Measurements from ENCODE around the gene POLR1H. TPM values are rescaled to one million over a fixed set of nuclear protein-coding genes. Genes with fewer than 3 reads are reported as not detected.

The POLR1H gene
- total and polyA plus RNA-seq, 2 experiments from 2014 or later: 28.1 to 93.6 TPM

- TF ChIP-seq ZNF462 (CRISPR knock-in tag; IDR thresholded peaks at IDR 0.05): no peak
Measured at GRCh38 chr6:30092852-30093543, 31.9 kb downstream of the POLR1H start (continued).

- Mint-ChIP-seq H3K4me3 (no peak overlapping the region), H3K36me3 (ENCODE audit: low read depth) (no peaks in the 10 kb centered on the region), H3K27ac (no peak overlapping the region), H3K4me1 (peaks cover 5% of the 10 kb centered on the region; the same call in 2 of the 3 replicates), H3K9me3 (no peaks in the 10 kb centered on the region), H3K27me3 (ENCODE audit: insufficient read depth, low read depth, poor library complexity) (peaks cover 31% of the 10 kb centered on the region)
- H3K36me3 ChIP-seq (ENCODE audit: insufficient read depth): no peaks in the 10 kb centered on the region
- H3F3A ChIP-seq (replicated peaks; ENCODE audit: low read depth): no peaks in the 10 kb centered on the region
- DNase-seq (ENCODE audit: low spot score): no peak
- H3K4me3 ChIP-seq: no peak overlapping the region
- no peak overlapping the region for H3K4me2 ChIP-seq
- no peak for ATAC-seq
- H3K27ac ChIP-seq (ENCODE audit: low read depth): no peak overlapping the region
- H2AFZ ChIP-seq: no peak overlapping the region
- no peaks in the 10 kb centered on the region for H3K79me2 ChIP-seq (replicated peaks; ENCODE audit: insufficient read depth)
- no peaks in the 10 kb centered on the region for H3K9me2 ChIP-seq (ENCODE audit: insufficient read depth)
- no peaks in the 10 kb centered on the region for H4K20me1 ChIP-seq (replicated peaks; ENCODE audit: insufficient read depth)
- peaks cover 79% of the 10 kb centered on the region for H3K27me3 ChIP-seq (ENCODE audit: insufficient read depth)
- no peaks in the 10 kb centered on the region for H3K4me1 ChIP-seq (ENCODE audit: insufficient read depth)
- TF ChIP-seq EZH2phosphoT487 (IDR thresholded peaks at IDR 0.05; ENCODE audit: unreplicated experiment) (no peak), CTCF (conservative IDR thresholded peaks at IDR 0.05; ENCODE audit: low read depth in 2 of 2) (no peak), ZNF462 (CRISPR knock-in tag; IDR thresholded peaks at IDR 0.05) (no peak), NANOG (IDR thresholded peaks at IDR 0.05; ENCODE audit: borderline replicate concordance) (no peak), EZH2 (IDR thresholded peaks at IDR 0.05; ENCODE audit: low read depth, unreplicated experiment) (no peak)
Measured at GRCh38 chr6:30093951-30094661, 33.0 kb downstream of the POLR1H start.

Measured in GM23338 (cell line).